GM21367 (cell line): ENCODE results near the gene DDX10.
"Not testable (repeated sequence)": the region's sequence is repeated elsewhere in the genome, so short reads cannot be mapped to it uniquely, and the experiment has no call there.

Experiments used
- ATAC-seq: cut with Tn5 transposase; IDR thresholded peaks from one replicate; pipeline ENCODE4 v1.9.1; 2021; ENCODE audit not compliant: unreplicated experiment

DDX10 gene

GRCh38 chr11:108654100-108654499 lies 10.8 kb upstream of the DDX10 start:
- not testable (repeated sequence) for ATAC-seq

GRCh38 chr11:108654994-108655631 lies 9.8 kb upstream of the DDX10 start:
- ATAC-seq, result no peak

DNA sequence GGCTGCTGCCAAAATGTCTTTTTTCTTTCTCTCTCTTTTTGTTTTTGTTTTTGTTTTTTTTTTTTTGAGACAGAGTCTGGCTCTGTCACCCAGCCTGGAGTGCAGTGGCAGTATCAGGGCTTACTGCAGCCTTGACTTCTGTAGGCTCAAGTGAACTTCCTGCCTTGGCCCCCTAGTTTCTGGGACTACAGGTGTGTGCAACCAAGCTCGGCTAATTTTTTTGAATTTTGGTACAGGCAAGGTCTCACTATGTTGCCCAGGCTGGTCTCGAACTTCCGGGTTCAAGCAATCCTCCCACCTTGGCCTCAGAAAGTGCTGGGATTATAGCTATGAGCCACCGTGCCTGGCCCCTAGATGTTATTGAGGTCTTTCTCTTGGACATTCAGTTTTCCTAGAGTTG lies 2.2 kb upstream of the DDX10 start:
- peak; percentile 20 for ATAC-seq

GRCh38 chr11:108663154-108663877 lies 1.6 kb upstream of the DDX10 start:
- peak; percentile 48 for ATAC-seq

GRCh38 chr11:108666373-108666772 lies 1.5 kb downstream of the DDX10 start:
- no peak for ATAC-seq

- no peak for ATAC-seq
Measured at GRCh38 chr11:108669286-108669685, 4.4 kb downstream of the DDX10 start.

DNA sequence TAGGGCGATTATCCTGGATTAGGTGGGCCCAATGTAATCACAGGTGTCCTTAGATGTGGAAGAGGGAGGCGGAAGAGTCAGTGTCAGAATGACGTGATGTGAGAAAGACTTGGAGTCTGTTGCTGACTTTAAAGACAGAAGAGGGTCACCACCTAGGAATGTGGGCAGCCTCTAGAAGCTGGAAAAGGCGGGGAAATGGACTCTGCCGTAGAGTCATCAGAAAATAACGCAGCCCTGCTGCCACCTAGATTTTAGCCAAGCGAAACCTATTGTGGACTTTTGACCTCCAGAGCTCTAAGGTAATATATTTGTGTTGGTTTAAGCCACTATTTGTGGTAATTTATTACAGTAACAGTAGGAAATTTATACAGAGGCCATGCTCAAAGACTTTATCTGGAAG lies 4.8 kb downstream of the DDX10 start:
- no peak for ATAC-seq

- no peak for ATAC-seq
Measured at GRCh38 chr11:108670451-108670850, 5.6 kb downstream of the DDX10 start.

DNA sequence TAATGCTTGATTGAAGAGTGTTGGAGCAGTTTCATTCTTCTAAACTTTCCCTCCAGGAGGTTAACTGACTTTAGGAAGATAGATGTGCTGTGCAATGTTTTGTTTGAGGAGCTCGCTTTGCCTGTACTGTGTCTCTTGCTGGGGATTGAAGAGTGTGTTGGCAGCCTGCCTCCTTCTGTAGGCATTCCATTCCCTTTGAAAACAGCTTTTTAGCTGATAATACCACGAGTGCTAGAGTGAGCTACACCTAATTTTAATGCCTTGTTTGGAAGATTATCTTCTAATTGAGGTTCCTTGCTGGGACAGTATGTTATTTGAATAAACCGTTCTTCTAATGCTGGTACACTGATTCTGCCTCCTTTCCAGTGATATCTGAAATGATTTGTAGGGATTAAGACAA lies 7.2 kb downstream of the DDX10 start:
- no peak for ATAC-seq

GRCh38 chr11:108672786-108673185 lies 7.9 kb downstream of the DDX10 start:
- ATAC-seq, result no peak

DNA sequence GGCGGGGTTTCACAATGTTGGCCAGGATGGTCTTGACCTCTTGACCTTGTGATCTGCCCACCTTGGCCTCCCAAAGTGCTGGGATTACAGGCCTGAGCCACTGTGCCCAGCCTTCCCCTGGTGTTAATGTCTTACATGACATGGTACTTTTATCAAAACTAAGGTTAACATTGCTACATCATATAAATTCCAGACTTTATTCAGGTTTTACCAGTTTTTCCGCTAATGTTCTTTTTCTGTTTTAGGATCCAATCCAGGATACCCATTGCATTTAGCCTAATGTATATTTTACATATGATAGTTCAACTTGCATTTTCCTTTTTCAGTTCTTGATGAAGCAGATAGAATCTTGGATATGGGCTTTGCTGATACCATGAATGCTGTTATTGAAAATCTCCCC lies 14.2 kb downstream of the DDX10 start:
- ATAC-seq, result no peak

GRCh38 chr11:108680271-108680670 lies 15.4 kb downstream of the DDX10 start:
- ATAC-seq, result no peak

DNA sequence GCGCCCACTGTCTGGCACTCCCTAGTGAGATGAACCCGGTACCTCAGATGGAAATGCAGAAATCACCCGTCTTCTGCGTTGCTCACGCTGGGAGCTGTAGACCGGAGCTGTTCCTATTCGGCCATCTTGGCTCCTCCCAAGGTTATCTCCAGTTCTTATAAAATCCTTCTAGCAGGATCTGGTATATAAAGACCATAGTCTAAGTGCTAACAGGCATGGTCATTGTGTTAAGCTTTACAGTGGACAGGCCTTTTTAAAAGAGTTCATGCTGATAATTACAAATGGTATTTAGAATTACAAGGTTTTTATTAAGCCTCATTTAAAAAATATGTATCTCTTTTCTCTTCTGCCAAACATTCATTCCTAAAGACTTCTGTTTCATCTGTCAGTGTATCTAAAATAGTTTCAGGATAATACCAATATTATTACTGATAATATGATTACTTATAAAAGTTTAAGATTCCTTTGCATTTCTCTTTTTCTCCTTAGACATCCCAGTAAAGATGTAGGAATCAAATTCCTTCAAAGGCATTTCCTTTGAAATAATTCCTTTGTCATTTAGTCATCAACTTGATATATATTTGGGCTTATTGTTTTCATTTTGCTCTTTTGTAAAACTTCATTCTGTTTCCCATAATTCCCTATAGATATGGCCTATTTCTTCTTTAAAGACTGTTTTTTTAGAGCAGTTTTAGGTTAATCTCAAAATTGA lies 20.7 kb downstream of the DDX10 start:
- no peak for ATAC-seq

- ATAC-seq, result no peak
Measured at GRCh38 chr11:108693852-108694251, 29.0 kb downstream of the DDX10 start.

DNA sequence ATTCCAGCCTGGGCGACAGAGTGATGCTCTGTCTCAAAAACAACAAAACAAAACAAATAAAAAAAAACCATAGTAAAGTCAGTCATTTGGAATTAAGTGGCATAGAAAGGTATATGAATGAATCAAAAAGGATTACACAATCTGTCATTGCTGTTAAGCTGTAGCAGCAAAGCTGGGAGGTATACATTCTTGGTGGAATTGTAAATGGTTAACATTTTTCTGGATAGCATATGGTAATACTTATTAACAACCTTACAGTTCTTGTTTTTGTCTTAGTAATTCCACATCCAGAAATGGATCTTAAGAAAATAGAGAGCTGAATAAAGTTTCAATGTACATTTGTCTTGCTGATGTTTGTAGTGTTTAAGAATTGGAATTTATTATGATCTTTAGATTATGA lies 30.0 kb downstream of the DDX10 start:
- no peak for ATAC-seq

DNA sequence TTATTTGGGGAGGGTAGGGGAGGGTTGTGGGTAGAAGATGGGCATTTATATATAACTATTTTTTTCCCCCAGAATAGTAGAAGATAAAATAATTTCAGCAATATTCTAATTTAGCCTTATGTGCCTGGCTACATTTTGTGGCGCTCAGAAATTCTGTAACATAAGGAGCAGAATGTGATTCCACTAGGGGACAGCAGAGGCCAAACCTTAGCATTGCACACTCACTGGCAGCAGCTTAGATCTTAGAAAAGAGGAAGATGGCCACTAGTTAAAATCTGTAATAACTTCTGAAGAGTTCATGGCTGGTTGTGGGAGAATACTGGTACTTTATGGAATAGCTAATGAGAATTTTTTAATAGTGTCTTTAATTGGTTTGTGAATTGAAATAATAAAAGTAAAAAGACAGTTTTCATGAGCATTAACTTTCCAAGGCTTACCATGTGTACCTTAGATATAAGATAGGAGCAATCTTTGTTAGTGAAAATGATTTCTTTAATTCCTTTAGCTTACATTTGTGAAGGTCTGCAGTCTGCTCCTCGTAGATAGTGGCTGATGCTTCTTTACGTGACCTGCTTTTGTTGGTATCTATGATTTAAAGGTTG lies 33.1 kb downstream of the DDX10 start:
- peak; percentile 76 for ATAC-seq

GRCh38 chr11:108698844-108699642 lies 34.2 kb downstream of the DDX10 start:
- peak; percentile 50 for ATAC-seq

- no peak for ATAC-seq
Measured at GRCh38 chr11:108703916-108704315, 39.0 kb downstream of the DDX10 start.

DNA sequence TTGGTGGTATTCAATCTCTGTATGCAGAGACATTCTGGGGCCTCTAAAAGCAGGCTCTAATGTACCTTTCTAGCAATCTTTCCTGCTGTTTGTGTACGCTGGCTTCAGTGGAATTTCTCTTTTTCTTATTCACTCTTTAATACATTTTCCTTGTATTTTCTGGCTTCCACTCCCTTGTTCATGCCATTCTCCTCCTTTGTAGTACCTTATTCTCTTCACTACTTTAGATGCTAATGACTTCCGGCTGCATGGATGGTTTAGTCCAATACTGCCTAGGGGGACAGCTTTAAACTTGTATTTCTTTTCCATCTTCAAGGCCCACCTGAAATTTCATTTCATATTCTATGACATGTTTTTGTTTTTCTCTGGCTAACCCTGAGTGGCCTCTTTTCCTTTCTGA lies 40.2 kb downstream of the DDX10 start:
- no peak for ATAC-seq

DNA sequence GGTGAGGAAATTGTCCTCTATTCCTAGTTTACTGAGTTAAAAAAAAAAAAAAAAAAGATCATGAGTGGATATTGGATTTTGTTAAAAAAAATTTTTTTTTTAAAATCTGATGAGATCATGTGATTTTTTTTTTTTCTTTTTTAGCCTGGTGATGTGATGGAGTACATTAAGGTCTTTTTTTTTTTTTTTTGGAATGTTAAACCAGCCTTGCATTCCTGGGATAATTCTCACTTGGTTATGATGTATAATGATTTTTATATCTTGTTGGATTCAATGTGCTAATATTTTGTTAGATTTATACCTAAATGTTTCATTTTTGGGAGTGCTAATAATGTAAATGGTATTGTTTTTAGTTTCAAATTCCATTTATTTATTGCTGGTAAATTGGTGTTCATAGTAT lies 43.3 kb downstream of the DDX10 start:
- ATAC-seq, result no peak

- ATAC-seq, result no peak
Measured at GRCh38 chr11:108709741-108710140, 44.9 kb downstream of the DDX10 start.
